ENCODE results near the gene SNX1. TPM values are rescaled to one million over a fixed set of nuclear protein-coding genes. Genes with fewer than 3 reads are reported as not detected.

Gene SNX1, protein sequence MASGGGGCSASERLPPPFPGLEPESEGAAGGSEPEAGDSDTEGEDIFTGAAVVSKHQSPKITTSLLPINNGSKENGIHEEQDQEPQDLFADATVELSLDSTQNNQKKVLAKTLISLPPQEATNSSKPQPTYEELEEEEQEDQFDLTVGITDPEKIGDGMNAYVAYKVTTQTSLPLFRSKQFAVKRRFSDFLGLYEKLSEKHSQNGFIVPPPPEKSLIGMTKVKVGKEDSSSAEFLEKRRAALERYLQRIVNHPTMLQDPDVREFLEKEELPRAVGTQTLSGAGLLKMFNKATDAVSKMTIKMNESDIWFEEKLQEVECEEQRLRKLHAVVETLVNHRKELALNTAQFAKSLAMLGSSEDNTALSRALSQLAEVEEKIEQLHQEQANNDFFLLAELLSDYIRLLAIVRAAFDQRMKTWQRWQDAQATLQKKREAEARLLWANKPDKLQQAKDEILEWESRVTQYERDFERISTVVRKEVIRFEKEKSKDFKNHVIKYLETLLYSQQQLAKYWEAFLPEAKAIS
- total RNA-seq (100 to 1,000 TPM in 4 of 5 donors, 10 to 100 TPM in 1; 98.8 to 168 (median 152) TPM), total RNA-seq (69.3 to 182 (median 102) reads per million in 29 experiments)
- total RNA-seq (2013) = 74.2 TPM

DNA sequence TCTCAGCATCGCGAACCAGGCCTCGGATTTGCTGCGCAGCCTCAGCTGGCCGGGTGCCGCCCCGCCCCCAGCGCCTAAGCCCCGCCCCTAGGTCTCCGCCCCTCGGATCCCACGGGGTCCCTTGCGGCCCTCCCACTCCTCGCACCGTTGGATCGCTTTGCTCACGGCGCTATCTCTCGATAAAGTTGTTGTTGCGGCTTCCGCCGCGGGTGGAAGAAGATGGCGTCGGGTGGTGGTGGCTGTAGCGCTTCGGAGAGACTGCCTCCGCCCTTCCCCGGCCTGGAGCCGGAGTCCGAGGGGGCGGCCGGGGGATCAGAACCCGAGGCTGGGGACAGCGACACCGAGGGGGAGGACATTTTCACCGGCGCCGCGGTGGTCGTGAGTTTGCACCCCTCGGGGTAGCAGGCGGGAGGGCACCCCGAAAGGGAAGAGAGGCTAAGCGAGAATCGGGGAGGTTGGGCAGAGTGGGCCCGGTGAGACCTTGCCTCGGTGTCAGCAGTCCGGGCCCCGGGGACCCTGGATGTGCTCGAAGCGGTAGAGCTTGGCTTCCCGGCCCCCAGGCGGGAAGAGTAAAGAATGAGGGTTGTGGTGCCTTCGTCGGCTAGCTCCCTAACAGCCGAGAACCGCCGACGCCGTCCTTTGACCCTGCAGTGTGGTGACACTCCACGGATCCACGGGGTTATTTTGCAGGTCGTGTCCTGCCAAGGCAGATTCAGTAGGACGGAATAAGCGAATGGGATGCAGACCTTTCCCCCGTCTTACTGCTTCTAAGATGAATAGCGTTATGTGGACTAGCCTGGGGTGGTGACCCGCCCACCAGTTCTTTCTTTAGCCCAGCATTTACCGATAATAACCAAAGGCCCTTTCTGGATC is at the start of gene SNX1:
Gene SNX1 (plus strand): TSS at position 188 of the 873 bp plus-strand sequence. CDS start 32 bp downstream, at position 220.
- peak within 1 kb of the TSS; percentile 94 to 100 for H3K27ac Mint-ChIP-seq
- ChIA-PET POLR2A (interaction anchor here (0.6 kb wide), 2 partner anchors 255 to 494 kb away, joined by 3 to 9 read pairs; no protein-coding TSS in a partner anchor), CTCF (interaction anchor here (0.5 to 1.2 kb wide), 3 partner anchors 9 to 58 kb away, joined by 3 to 6 read pairs (median 3); no protein-coding TSS in a partner anchor)
- H3K4me1 ChIP-seq (ENCODE audit: control insufficient read depth in 1 of 2, extremely low read depth in 1 of 2, insufficient read depth in 2 of 2, low read length in 2 of 2) = peaks cover 41 to 54% of the 10 kb centered on the region in 2 experiments
- under 1% methylated on average over 62 of the region's 70 CpGs for WGBS (ENCODE audit: insufficient coverage)
- DNase-seq (peak; percentile 91 to 99 (median 95)), ATAC-seq (replicated peaks in 1 of 4) (peak; percentile 79 to 85 (median 82))
- H3K4me3 ChIP-seq (ENCODE audit: control insufficient read depth in 1 of 2, extremely low read depth in 1 of 2, low read length in 1 of 2) = peak within 1 kb of the TSS; percentile 84 to 94
- no peaks in the 10 kb centered on the region for H3K9me3 Mint-ChIP-seq
- H3K36me3 Mint-ChIP-seq = peaks cover 8% of the 10 kb centered on the region
- no peaks in the 10 kb centered on the region for H3K36me3 ChIP-seq (ENCODE audit: control insufficient read depth in 2 of 2, extremely low read depth in 1 of 2, insufficient read depth in 1 of 2, low read length in 1 of 2)
- H3K27me3 ChIP-seq (replicated peaks in 1 of 2; ENCODE audit: control insufficient read depth in 2 of 2, extremely low read depth in 1 of 2, insufficient read depth in 2 of 2, low read length in 1 of 2) = no peaks in the 10 kb centered on the region
- peak within 1 kb of the TSS; percentile 99 for H3K4me3 Mint-ChIP-seq
- peak within 1 kb of the TSS; percentile 88 for H3K27ac ChIP-seq (ENCODE audit: low read length)
- no peaks in the 10 kb centered on the region for H3K9me3 ChIP-seq
- no peaks in the 10 kb centered on the region for H3K27me3 Mint-ChIP-seq
- H3K4me1 Mint-ChIP-seq = peaks cover 80 to 85% (median 80%) of the 10 kb centered on the region in 3 donors

DNA sequence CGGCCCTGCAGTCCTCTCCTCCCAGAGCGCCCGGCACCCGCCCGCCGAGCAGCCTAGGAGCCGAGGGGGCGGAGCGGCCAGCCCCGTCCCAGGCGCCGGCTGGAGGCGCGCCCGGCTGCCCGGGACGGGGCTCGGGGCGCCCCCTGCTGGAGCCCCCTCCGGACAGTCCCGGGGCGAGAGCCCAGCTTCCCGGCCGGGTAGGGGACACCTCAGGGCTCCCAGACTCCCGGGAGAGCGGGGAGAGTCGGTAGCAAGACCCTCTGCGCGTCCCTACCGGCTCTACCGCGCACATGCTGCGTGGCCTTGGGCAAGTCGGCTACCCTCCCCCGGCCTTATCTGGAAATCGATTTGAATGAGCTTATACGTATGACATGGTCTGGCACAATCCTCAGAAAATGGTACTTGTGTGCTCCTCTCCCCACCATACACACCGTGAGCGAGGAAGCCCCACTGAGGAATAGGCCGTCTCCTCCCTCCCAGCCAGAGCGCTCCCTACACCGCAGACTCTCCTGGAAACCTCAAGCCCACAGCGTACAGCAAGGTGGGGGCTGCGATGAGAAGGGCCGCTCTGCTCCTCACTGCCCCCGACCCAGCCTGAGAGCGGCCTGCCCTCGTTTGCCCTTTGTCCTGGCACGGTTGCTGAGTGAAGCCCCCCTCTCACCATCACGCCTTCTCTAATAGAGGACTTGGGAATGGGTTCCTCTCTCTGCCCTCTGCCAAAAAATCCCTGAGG is 49.2 kb upstream of the SNX1 start, which contains the start of gene DAPK2:
Gene DAPK2 (minus strand): TSS at position 65 of the 733 bp plus-strand sequence. CDS start 6,224 bp downstream, outside the sequence.
- peaks cover 7 to 13% of the 10 kb centered on the region in 2 donors for H3K27me3 Mint-ChIP-seq
- ChIA-PET POLR2A (interaction anchor here in 1 of 2 donors (0.6 kb wide), 1 partner anchor 105 kb away, joined by 3 read pairs; no protein-coding TSS in a partner anchor), CTCF (interaction anchor here (0.5 to 1.8 kb wide), 15 partner anchors 21 to 437 kb away, joined by 3 to 27 read pairs (median 4); no protein-coding TSS in a partner anchor)
- H3K9me3 Mint-ChIP-seq = no peaks in the 10 kb centered on the region
- H3K36me3 ChIP-seq (ENCODE audit: control insufficient read depth in 2 of 2, extremely low read depth in 1 of 2, insufficient read depth in 1 of 2, low read length in 1 of 2) = no peaks in the 10 kb centered on the region
- DNase-seq (peak in 34 of 35 experiments; percentile 14 to 82 (median 44)), ATAC-seq (replicated peaks in 1 of 4) (peak; percentile 89 to 93 (median 92))
- H3K4me1 ChIP-seq (ENCODE audit: control insufficient read depth in 1 of 2, extremely low read depth in 1 of 2, insufficient read depth in 2 of 2, low read length in 2 of 2) = peaks cover 0 to 17% of the 10 kb centered on the region in 2 experiments
- under 1% methylated on average over 37 of the region's 50 CpGs for WGBS (ENCODE audit: insufficient coverage)
- H3K4me3 ChIP-seq (ENCODE audit: control insufficient read depth in 1 of 2, extremely low read depth in 1 of 2, low read length in 1 of 2) = peak within 1 kb of the TSS; percentile 49 to 55
- no peak within 1 kb of the TSS for H3K27ac Mint-ChIP-seq
- H3K4me1 Mint-ChIP-seq = peaks cover 7 to 28% (median 11%) of the 10 kb centered on the region in 3 donors
- H3K27me3 ChIP-seq (replicated peaks in 1 of 2; ENCODE audit: control insufficient read depth in 2 of 2, extremely low read depth in 1 of 2, insufficient read depth in 2 of 2, low read length in 1 of 2) = peaks cover 0 to 41% of the 10 kb centered on the region in 2 experiments
- H3K9me3 ChIP-seq = no peaks in the 10 kb centered on the region
- H3K4me3 Mint-ChIP-seq = peak within 1 kb of the TSS; percentile 70 to 81 (median 71)
- H3K27ac ChIP-seq (ENCODE audit: low read length) = no peak within 1 kb of the TSS
- H3K36me3 Mint-ChIP-seq = no peaks in the 10 kb centered on the region

DNA sequence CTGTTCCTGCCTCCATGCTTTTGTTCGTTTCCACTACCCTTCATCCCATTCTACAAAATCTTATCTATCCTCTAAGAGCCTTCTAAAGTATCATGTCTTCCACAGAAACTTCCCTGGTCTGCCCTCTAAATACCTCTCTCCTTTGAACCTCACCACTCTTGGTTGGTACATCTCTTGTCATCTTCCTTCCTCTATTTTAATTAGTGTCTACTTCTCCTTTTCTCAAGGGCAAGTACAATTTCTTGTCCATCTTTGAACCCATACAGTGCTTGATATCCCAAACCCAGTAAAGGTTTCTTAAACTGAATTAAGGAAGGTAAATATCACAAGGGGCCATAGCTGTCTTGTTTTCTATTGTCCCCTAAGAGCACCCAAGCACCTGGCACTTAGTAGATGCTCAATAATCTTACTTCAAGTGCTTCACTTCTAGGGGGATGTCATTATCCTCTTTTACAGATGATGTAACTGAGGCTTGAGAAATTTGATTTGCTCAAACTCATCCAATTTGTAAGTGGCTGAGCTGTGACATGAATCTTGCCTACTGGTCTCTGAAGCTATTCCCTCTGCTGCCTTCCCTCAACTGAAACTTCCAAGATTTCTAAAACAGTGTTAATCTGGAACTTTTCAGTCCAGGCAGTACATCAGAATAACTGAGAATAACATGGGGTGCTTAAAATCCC is 46.9 kb upstream of the SNX1 start:
- ChIA-PET CTCF (interaction anchor here in 1 of 2 donors (0.6 kb wide), 1 partner anchor 223 kb away, joined by 4 read pairs; no protein-coding TSS in a partner anchor), POLR2A (no interaction called here)
- Histone ChIP-seq H3K27ac (ENCODE audit: low read length) (no peak overlapping the region), H3K4me1 (ENCODE audit: control insufficient read depth in 1 of 2, extremely low read depth in 1 of 2, insufficient read depth in 2 of 2, low read length in 2 of 2) (peaks cover 0 to 17% of the 10 kb centered on the region in 2 experiments), H3K4me3 (ENCODE audit: control insufficient read depth in 1 of 2, extremely low read depth in 1 of 2, low read length in 1 of 2) (no peak overlapping the region), H3K36me3 (ENCODE audit: control insufficient read depth in 2 of 2, extremely low read depth in 1 of 2, insufficient read depth in 1 of 2, low read length in 1 of 2) (no peaks in the 10 kb centered on the region), H3K27me3 (replicated peaks in 1 of 2; ENCODE audit: control insufficient read depth in 2 of 2, extremely low read depth in 1 of 2, insufficient read depth in 2 of 2, low read length in 1 of 2) (peaks cover 0 to 39% of the 10 kb centered on the region in 2 experiments), H3K9me3 (no peaks in the 10 kb centered on the region)
- Mint-ChIP-seq H3K9me3 (no peaks in the 10 kb centered on the region), H3K36me3 (no peaks in the 10 kb centered on the region), H3K4me1 (peaks cover 7 to 28% (median 11%) of the 10 kb centered on the region in 3 donors), H3K4me3 (no peak overlapping the region), H3K27me3 (peaks cover 8 to 13% of the 10 kb centered on the region in 2 donors), H3K27ac (no peak overlapping the region)
- no peak for DNase-seq
- WGBS (ENCODE audit: insufficient coverage) = 100% methylated on average over 1 of the region's 1 CpG
- ATAC-seq (replicated peaks in 1 of 4) = no peak

DNA sequence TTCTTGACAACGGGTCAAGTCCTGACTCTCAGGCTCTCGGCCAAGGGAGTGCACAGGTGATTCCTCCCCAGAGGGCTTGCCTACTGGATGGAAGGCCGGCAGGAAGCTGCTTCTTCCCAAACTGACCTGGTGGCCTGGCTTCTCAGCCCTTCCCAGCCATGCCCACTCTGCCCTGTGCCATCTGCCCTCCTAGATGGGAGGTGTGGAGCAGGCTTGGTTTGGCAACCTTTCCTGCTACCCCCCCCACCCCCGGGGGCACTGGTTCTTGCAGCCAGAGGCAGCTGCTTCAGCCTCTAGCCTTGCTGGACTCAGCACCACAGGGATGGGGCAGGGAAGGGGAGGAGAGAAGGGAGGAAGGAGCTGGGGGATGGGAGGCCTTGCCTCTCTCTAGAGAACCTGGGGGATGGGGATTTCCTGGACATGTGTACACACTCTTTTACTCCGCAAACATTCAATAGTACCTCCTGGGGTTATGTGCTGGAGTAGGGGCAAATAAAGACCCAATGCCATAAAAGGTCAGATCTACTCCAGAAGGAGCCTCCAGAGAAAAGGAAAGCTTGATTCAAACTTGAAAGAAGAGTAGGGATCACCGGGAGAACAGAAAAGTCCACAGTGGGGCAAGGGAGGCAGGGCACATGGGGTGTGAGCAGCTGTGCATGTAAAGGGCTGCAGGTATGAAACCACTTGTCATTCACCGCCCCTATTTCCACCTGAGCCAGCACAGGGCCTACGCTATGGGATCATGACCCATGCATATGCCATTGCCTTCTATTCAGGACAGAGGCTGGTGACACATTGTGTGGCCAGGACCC is 45.3 kb upstream of the SNX1 start:
- no peak for DNase-seq
- Mint-ChIP-seq H3K36me3 (no peaks in the 10 kb centered on the region), H3K4me3 (no peak overlapping the region), H3K27me3 (peaks cover 8 to 13% of the 10 kb centered on the region in 2 donors), H3K27ac (no peak overlapping the region), H3K9me3 (no peaks in the 10 kb centered on the region), H3K4me1 (peaks cover 7 to 18% (median 8%) of the 10 kb centered on the region in 3 donors)
- Histone ChIP-seq H3K4me1 (ENCODE audit: control insufficient read depth in 1 of 2, extremely low read depth in 1 of 2, insufficient read depth in 2 of 2, low read length in 2 of 2) (peaks cover 0 to 14% of the 10 kb centered on the region in 2 experiments), H3K27ac (ENCODE audit: low read length) (no peak overlapping the region), H3K4me3 (ENCODE audit: control insufficient read depth in 1 of 2, extremely low read depth in 1 of 2, low read length in 1 of 2) (no peak overlapping the region), H3K36me3 (ENCODE audit: control insufficient read depth in 2 of 2, extremely low read depth in 1 of 2, insufficient read depth in 1 of 2, low read length in 1 of 2) (no peaks in the 10 kb centered on the region), H3K27me3 (replicated peaks in 1 of 2; ENCODE audit: control insufficient read depth in 2 of 2, extremely low read depth in 1 of 2, insufficient read depth in 2 of 2, low read length in 1 of 2) (peaks cover 0 to 30% of the 10 kb centered on the region in 2 experiments), H3K9me3 (no peaks in the 10 kb centered on the region)
- ATAC-seq (replicated peaks in 1 of 4) = no peak
- 94% methylated on average over 4 of the region's 8 CpGs for WGBS (ENCODE audit: insufficient coverage)
- CTCF ChIA-PET = interaction anchor here (0.6 to 0.7 kb wide), 2 partner anchors 18 to 932 kb away, joined by 3 to 6 read pairs; no protein-coding TSS in a partner anchor
- POLR2A ChIA-PET = interaction anchor here in 1 of 2 donors (0.5 kb wide), 1 partner anchor 190 kb away, joined by 4 read pairs; no protein-coding TSS in a partner anchor

DNA sequence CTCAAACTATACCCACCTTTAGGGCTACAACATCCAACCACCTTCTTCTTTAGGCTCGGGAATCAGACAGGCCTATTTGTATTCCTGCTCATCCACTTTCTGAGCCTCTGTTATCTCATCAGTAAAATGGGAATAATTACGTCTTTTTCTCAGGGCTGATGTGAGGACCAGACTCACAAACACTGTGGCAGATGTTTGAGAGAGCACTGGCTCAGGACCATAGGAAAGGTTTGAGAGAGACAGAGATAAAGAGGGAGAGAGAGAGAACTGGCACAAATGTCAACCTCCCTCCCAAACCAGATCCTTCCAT is 44.7 kb upstream of the SNX1 start:
- Histone ChIP-seq H3K27me3 (replicated peaks in 1 of 2; ENCODE audit: control insufficient read depth in 2 of 2, extremely low read depth in 1 of 2, insufficient read depth in 2 of 2, low read length in 1 of 2) (peaks cover 0 to 26% of the 10 kb centered on the region in 2 experiments), H3K4me3 (ENCODE audit: control insufficient read depth in 1 of 2, extremely low read depth in 1 of 2, low read length in 1 of 2) (no peak overlapping the region), H3K4me1 (ENCODE audit: control insufficient read depth in 1 of 2, extremely low read depth in 1 of 2, insufficient read depth in 2 of 2, low read length in 2 of 2) (peaks cover 0 to 10% of the 10 kb centered on the region in 2 experiments), H3K27ac (ENCODE audit: low read length) (no peak overlapping the region), H3K36me3 (ENCODE audit: control insufficient read depth in 2 of 2, extremely low read depth in 1 of 2, insufficient read depth in 1 of 2, low read length in 1 of 2) (no peaks in the 10 kb centered on the region), H3K9me3 (no peaks in the 10 kb centered on the region)
- Mint-ChIP-seq H3K27ac (no peak overlapping the region), H3K36me3 (no peaks in the 10 kb centered on the region), H3K27me3 (peaks cover 8 to 13% of the 10 kb centered on the region in 2 donors), H3K9me3 (no peaks in the 10 kb centered on the region), H3K4me1 (peaks cover 6 to 16% (median 7%) of the 10 kb centered on the region in 3 donors), H3K4me3 (no peak overlapping the region)
- no peak for ATAC-seq (replicated peaks in 1 of 4)
- CTCF ChIA-PET = no interaction called here
- WGBS (ENCODE audit: insufficient coverage) = no CpG with 5 or more reads among the region's 2 CpGs
- no peak for DNase-seq
- POLR2A ChIA-PET = interaction anchor here in 1 of 2 donors (0.5 kb wide), 1 partner anchor 191 kb away, joined by 4 read pairs; no protein-coding TSS in a partner anchor

Data from T-cell (primary cell).